H9 (cell line): ENCODE measurements around the gene STK24. TPM values are rescaled to one million over a fixed set of nuclear protein-coding genes. Genes with fewer than 3 reads are reported as not detected.

Source experiments
- DNase-seq: peaks from one replicate; pipeline ENCODE4 v3.0.0-alpha.2; 2017
- H2AFZ ChIP-seq: one replicate; pipeline ENCODE4 v1.6.1; 2013; ENCODE audit warnings: mild to moderate bottlenecking, low read length, control low read depth, moderate library complexity
- H2AK5ac ChIP-seq: 2 replicates; pipeline ENCODE4 v1.6.1; 2013; ENCODE audit warnings: low read length, control low read depth, mixed read lengths; ENCODE audit not compliant: insufficient read length
- H2BK120ac ChIP-seq: one replicate; pipeline ENCODE4 v1.6.1; 2013; ENCODE audit warnings: low read depth, mild to moderate bottlenecking, low read length, control low read depth, inconsistent platforms; ENCODE audit not compliant: poor library complexity, severe bottlenecking
- H2BK12ac ChIP-seq: 2 replicates; pipeline ENCODE4 v1.6.1; 2013; ENCODE audit warnings: low read length, control low read depth, mixed read lengths, low read depth; ENCODE audit not compliant: insufficient read length
- H2BK15ac ChIP-seq: 2 replicates; pipeline ENCODE4 v1.6.1; 2013; ENCODE audit warnings: low read depth, low read length, control low read depth
- H2BK20ac ChIP-seq: one replicate; pipeline ENCODE4 v1.6.1; 2013; ENCODE audit warnings: low read depth, mild to moderate bottlenecking, low read length, control low read depth, inconsistent platforms; ENCODE audit not compliant: poor library complexity, severe bottlenecking
- H2BK5ac ChIP-seq: 2 replicates; pipeline ENCODE4 v1.6.1; 2013; ENCODE audit warnings: low read length, control low read depth, mixed read lengths; ENCODE audit not compliant: insufficient read length
- H3K14ac ChIP-seq: 2 replicates; pipeline ENCODE4 v1.6.1; 2013; ENCODE audit warnings: low read length, control low read depth; ENCODE audit not compliant: insufficient read depth
- H3K18ac ChIP-seq: 2 replicates; pipeline ENCODE4 v1.6.1; 2013; ENCODE audit warnings: low read depth, mild to moderate bottlenecking, mixed read lengths, low read length, control low read depth; ENCODE audit not compliant: insufficient read length
- H3K23ac ChIP-seq: 2 replicates; pipeline ENCODE4 v1.6.1; 2013; ENCODE audit warnings: low read length, control low read depth, mixed read lengths, low read depth; ENCODE audit not compliant: insufficient read length
- H3K23me2 ChIP-seq: 2 replicates; pipeline ENCODE4 v1.6.1; 2013; ENCODE audit warnings: low read depth, mild to moderate bottlenecking, mixed read lengths, low read length, control low read depth; ENCODE audit not compliant: insufficient read length, poor library complexity, severe bottlenecking
- H3K27ac ChIP-seq: 2 replicates; pipeline ENCODE4 v1.5.1; 2013; ENCODE audit warnings: low read length, control low read depth, mixed read lengths, low read depth; ENCODE audit not compliant: insufficient read length
- H3K27me3 ChIP-seq: 2 replicates; pipeline ENCODE4 v1.6.1; 2013; ENCODE audit warnings: low read length, control low read depth, inconsistent platforms; ENCODE audit not compliant: insufficient read depth
- H3K4ac ChIP-seq: 2 replicates; pipeline ENCODE4 v1.6.1; 2013; ENCODE audit warnings: low read depth, mild to moderate bottlenecking, control low read depth, inconsistent platforms, low read length, moderate library complexity
- H3K4me1 ChIP-seq: 2 replicates; pipeline ENCODE4 v1.6.1; 2013; ENCODE audit warnings: low read length, control low read depth, inconsistent platforms; ENCODE audit not compliant: insufficient read depth
- H3K4me2 ChIP-seq: 2 replicates; pipeline ENCODE4 v1.6.1; 2013; ENCODE audit warnings: low read length, control low read depth, mixed read lengths; ENCODE audit not compliant: insufficient read length, insufficient read depth
- H3K56ac ChIP-seq: 2 replicates; pipeline ENCODE4 v1.6.1; 2013; ENCODE audit warnings: low read depth, mild to moderate bottlenecking, mixed read lengths, low read length, control low read depth; ENCODE audit not compliant: insufficient read length
- H3K79me1 ChIP-seq: 2 replicates; pipeline ENCODE4 v1.6.1; 2013; ENCODE audit warnings: low read depth, mild to moderate bottlenecking, moderate library complexity, low read length, control low read depth, inconsistent platforms; ENCODE audit not compliant: insufficient read depth, poor library complexity, severe bottlenecking
- H3K79me2 ChIP-seq: 2 replicates; pipeline ENCODE4 v1.6.1; 2013; ENCODE audit warnings: low read length, control low read depth, inconsistent platforms; ENCODE audit not compliant: insufficient read depth
- H3K9ac ChIP-seq: 2 replicates; pipeline ENCODE4 v1.6.1; 2013; ENCODE audit warnings: low read length, control low read depth, mixed read lengths; ENCODE audit not compliant: insufficient read length; ENCODE audit errors: extremely low read depth
- H3K9me3 ChIP-seq: one replicate; pipeline ENCODE4 v1.6.1; 2013; ENCODE audit warnings: low read depth, low read length, inconsistent platforms; ENCODE audit not compliant: control insufficient read depth
- H3T11ph ChIP-seq: one replicate; pipeline ENCODE4 v1.6.1; 2013; ENCODE audit warnings: mild to moderate bottlenecking, low read length, control low read depth, inconsistent platforms
- H4K20me1 ChIP-seq: one replicate; pipeline ENCODE4 v1.6.1; 2013; ENCODE audit not compliant: control insufficient read depth, insufficient read length, insufficient read depth
- H4K5ac ChIP-seq: 2 replicates; pipeline ENCODE4 v1.6.1; 2013; ENCODE audit warnings: low read depth, mild to moderate bottlenecking, mixed read lengths, low read length, control low read depth; ENCODE audit not compliant: insufficient read length
- H4K8ac ChIP-seq: replicated peaks from 2 replicates; pipeline ENCODE4 v1.6.1; 2013; ENCODE audit warnings: low read length, control low read depth, mixed read lengths, low read depth; ENCODE audit not compliant: insufficient read length
- H4K91ac ChIP-seq: 2 replicates; pipeline ENCODE4 v1.6.1; 2013; ENCODE audit warnings: low read depth, mild to moderate bottlenecking, moderate library complexity, mixed read lengths, low read length, control low read depth; ENCODE audit not compliant: insufficient read length
- H3K27ac Mint-ChIP-seq, 3 experiments: 2 replicates in 2 of 3; 3 replicates in 1 of 3; pipeline ENCODE4 v1.8.0; 2020 to 2021; ENCODE audit warnings: mixed read lengths in 3 of 3, mild to moderate bottlenecking in 1 of 3, moderate library complexity in 1 of 3
- H3K27me3 Mint-ChIP-seq: 2 replicates; pipeline ENCODE4 v1.8.0; 2021; ENCODE audit warnings: low read depth, mild to moderate bottlenecking, moderate library complexity, mixed read lengths
- H3K36me3 Mint-ChIP-seq, 3 experiments: 2 replicates in 2 of 3; 3 replicates in 1 of 3; pipeline ENCODE4 v1.8.0; 2020 to 2021; ENCODE audit warnings: low read depth in 3 of 3, mixed read lengths in 3 of 3; ENCODE audit not compliant: insufficient read depth in 1 of 3
- H3K4me1 Mint-ChIP-seq, 2 experiments: 2 replicates each; pipeline ENCODE4 v1.8.0; 2020; ENCODE audit warnings: mixed read lengths in 2 of 2
- H3K4me3 Mint-ChIP-seq, 2 experiments: 2 replicates in 1 of 2; 3 replicates in 1 of 2; pipeline ENCODE4 v1.8.0; 2020 to 2021; ENCODE audit warnings: mild to moderate bottlenecking in 2 of 2, mixed read lengths in 2 of 2, moderate library complexity in 1 of 2
- H3K9me3 Mint-ChIP-seq, 2 experiments: 2 replicates in 1 of 2; 3 replicates in 1 of 2; pipeline ENCODE4 v1.8.0; 2020; ENCODE audit warnings: mild to moderate bottlenecking in 2 of 2, mixed read lengths in 2 of 2, moderate library complexity in 1 of 2
- CTCF ChIP-seq: fragments of 200-600 bp; sonication (generic); conservative IDR thresholded peaks from 3 replicates; pipeline ENCODE4 v1.8.0; 2021; ENCODE audit warnings: antibody characterized with exemption, mild to moderate bottlenecking
- whole genome bisulfite sequencing: extraction: QIAGEN DNeasy Blood & Tissue Kit; methylation state at CpG from one replicate; pipeline ENCODE4 v1.1.7; 2013; ENCODE audit warnings: missing lambda C conversion rate, low lambda C conversion rate, mixed read lengths; ENCODE audit not compliant: insufficient read length; ENCODE audit errors: extremely low coverage; 5-methylcytosine and 5-hydroxymethylcytosine counted together
- total RNA-seq: library from RNA; stranded (reverse); gene quantifications from 2 replicates; pipeline ENCODE4 v1.2.1, GENCODE V29; 2021

The STK24 gene
- total RNA-seq, 1 experiment from 2014 or later = 134 TPM

DNA sequence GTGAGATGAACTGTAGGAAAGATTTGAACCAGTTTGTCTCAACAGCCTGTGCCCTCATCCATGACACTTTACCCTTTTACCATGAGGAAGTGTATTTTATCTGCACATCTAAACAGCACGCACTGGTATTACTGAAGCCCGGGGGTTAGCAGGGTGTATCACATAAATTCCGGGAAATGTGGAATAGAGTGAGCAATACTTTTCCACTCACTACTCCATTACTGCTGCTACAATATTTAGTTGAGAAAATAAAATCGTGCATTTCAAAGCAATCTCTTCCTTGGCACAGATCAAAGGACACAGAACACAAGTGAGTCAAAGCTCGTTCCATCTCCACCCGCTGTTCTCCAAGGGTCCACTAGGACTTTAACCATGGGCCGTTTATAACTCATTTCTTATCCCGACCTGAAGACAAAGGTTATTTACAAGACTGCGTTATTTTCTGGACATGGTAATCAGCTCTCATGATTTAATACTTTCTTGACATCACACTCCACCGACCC lies 35.2 kb downstream of the STK24 start:
- no peak overlapping the region for H2BK12ac ChIP-seq
- no peak overlapping the region for H3K18ac ChIP-seq
- Mint-ChIP-seq H3K27me3 (no peaks in the 10 kb centered on the region), H3K36me3 (peaks cover 2 to 9% (median 7%) of the 10 kb centered on the region in 3 experiments; a peak in 3 of 7 replicates), H3K9me3 (no peaks in the 10 kb centered on the region; a peak in 1 of 5 replicates), H3K4me3 (no peak overlapping the region), H3K4me1 (peaks cover 67 to 68% of the 10 kb centered on the region in 2 experiments), H3K27ac (no peak overlapping the region)
- no peak overlapping the region for H3K56ac ChIP-seq
- no peak overlapping the region for H4K91ac ChIP-seq
- H3T11ph ChIP-seq = no peak overlapping the region
- H3K79me2 ChIP-seq = peaks cover 67% of the 10 kb centered on the region
- no peak overlapping the region for H3K4ac ChIP-seq
- H3K4me2 ChIP-seq = no peak overlapping the region
- no peak; the same call in 2 of the 3 replicates for TF ChIP-seq CTCF
- H4K20me1 ChIP-seq = no peaks in the 10 kb centered on the region
- H3K14ac ChIP-seq = no peak overlapping the region
- H3K23me2 ChIP-seq = no peaks in the 10 kb centered on the region
- no peak overlapping the region for H2BK15ac ChIP-seq
- H3K9ac ChIP-seq = no peak overlapping the region
- H3K79me1 ChIP-seq = peaks cover 14% of the 10 kb centered on the region
- H3K9me3 ChIP-seq = no peaks in the 10 kb centered on the region
- H3K23ac ChIP-seq = no peak overlapping the region
- H4K8ac ChIP-seq = no peak overlapping the region
- no peak overlapping the region for H2BK20ac ChIP-seq
- H3K27ac ChIP-seq = no peak overlapping the region
- no CpG with 5 or more reads among the region's 10 CpGs for WGBS
- peaks cover 15% of the 10 kb centered on the region; the same call in 1 of the 2 replicates for H3K4me1 ChIP-seq
- H3K27me3 ChIP-seq = no peaks in the 10 kb centered on the region
- no peak overlapping the region for H2AFZ ChIP-seq
- no peak overlapping the region for H2BK120ac ChIP-seq
- DNase-seq = no peak
- no peak overlapping the region for H2AK5ac ChIP-seq
- H4K5ac ChIP-seq = no peak overlapping the region
- no peak overlapping the region for H2BK5ac ChIP-seq
